Measurements from ENCODE around the gene DDB1. TPM values are rescaled to one million over a fixed set of nuclear protein-coding genes. Genes with fewer than 3 reads are reported as not detected.
A peak's percentile ranks its signal among the peaks of the same experiment; 100 is the strongest.

Gene DDB1
- total RNA-seq, 3 donors from 2014 or later, result 131 to 150 (median 145) TPM

DNA sequence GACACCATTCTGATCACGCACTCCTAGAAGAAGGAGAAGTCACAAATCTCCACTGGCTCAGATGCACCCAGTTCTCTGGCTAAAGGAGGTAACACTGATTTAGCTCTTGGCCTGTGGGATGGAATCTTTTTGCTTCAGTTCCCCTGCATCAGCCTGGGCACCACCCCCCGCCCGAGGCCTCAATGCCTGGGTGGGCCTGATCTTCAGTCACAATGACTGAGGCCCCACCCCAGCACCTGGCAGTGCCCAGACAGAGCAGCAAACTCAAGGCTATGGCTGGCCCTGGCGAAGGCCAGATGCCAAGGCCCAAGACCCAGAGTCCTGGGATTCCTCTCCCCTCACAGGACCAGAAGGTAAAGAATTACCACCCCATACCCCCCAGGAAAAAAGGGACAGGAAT lies 23.8 kb upstream of the DDB1 start:
- Histone ChIP-seq H3K27ac (no peak overlapping the region), H3K9me3 (no peaks in the 10 kb centered on the region), H3K4me3 (no peak overlapping the region), H3K27me3 (no peaks in the 10 kb centered on the region), H3K4me1 (no peaks in the 10 kb centered on the region), H3K36me3 (no peaks in the 10 kb centered on the region)
- intact Hi-C loops (cut with DNase I; ENCODE audit: low total_unique reads), result no loop called here
- no peak for DNase-seq (ENCODE audit: low spot score in 2 of 2)
- TF ChIP-seq, protein P1, sequence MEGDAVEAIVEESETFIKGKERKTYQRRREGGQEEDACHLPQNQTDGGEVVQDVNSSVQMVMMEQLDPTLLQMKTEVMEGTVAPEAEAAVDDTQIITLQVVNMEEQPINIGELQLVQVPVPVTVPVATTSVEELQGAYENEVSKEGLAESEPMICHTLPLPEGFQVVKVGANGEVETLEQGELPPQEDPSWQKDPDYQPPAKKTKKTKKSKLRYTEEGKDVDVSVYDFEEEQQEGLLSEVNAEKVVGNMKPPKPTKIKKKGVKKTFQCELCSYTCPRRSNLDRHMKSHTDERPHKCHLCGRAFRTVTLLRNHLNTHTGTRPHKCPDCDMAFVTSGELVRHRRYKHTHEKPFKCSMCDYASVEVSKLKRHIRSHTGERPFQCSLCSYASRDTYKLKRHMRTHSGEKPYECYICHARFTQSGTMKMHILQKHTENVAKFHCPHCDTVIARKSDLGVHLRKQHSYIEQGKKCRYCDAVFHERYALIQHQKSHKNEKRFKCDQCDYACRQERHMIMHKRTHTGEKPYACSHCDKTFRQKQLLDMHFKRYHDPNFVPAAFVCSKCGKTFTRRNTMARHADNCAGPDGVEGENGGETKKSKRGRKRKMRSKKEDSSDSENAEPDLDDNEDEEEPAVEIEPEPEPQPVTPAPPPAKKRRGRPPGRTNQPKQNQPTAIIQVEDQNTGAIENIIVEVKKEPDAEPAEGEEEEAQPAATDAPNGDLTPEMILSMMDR (IDR thresholded peaks at IDR 0.05), result no peak
- TF ChIP-seq POLR2AphosphoS5 (IDR thresholded peaks at IDR 0.05) (no peak), POLR2A (IDR thresholded peaks at IDR 0.05) (no peak)

DNA sequence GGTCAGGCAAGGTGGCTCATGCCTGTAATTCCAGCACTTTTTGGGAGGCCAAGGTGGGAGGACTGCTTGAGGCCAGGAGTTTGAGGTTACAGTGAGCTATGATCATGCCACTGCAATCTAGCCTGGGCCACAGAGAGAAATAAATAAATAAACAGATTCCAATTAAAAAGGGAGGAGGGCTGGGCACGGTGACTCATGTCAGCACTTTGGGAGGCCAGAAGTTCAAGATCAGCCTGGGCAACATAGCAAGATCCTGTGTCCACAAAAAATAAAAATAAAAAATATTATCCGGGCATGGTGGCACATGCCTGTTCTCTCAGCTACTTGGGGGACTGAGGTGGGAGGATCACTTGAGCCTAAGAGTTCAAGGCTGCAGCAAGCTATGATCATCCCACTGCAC lies 21.3 kb upstream of the DDB1 start:
- intact Hi-C loops (cut with DNase I; ENCODE audit: low total_unique reads), result no loop called here
- Histone ChIP-seq H3K27me3 (no peaks in the 10 kb centered on the region), H3K4me3 (no peak overlapping the region), H3K4me1 (no peaks in the 10 kb centered on the region), H3K9me3 (no peaks in the 10 kb centered on the region), H3K27ac (no peak overlapping the region), H3K36me3 (no peaks in the 10 kb centered on the region)
- TF ChIP-seq POLR2A (IDR thresholded peaks at IDR 0.05) (no peak), POLR2AphosphoS5 (IDR thresholded peaks at IDR 0.05) (no peak)
- TF ChIP-seq, protein P1 (IDR thresholded peaks at IDR 0.05), result no peak
- DNase-seq (ENCODE audit: low spot score in 2 of 2), result no peak

DNA sequence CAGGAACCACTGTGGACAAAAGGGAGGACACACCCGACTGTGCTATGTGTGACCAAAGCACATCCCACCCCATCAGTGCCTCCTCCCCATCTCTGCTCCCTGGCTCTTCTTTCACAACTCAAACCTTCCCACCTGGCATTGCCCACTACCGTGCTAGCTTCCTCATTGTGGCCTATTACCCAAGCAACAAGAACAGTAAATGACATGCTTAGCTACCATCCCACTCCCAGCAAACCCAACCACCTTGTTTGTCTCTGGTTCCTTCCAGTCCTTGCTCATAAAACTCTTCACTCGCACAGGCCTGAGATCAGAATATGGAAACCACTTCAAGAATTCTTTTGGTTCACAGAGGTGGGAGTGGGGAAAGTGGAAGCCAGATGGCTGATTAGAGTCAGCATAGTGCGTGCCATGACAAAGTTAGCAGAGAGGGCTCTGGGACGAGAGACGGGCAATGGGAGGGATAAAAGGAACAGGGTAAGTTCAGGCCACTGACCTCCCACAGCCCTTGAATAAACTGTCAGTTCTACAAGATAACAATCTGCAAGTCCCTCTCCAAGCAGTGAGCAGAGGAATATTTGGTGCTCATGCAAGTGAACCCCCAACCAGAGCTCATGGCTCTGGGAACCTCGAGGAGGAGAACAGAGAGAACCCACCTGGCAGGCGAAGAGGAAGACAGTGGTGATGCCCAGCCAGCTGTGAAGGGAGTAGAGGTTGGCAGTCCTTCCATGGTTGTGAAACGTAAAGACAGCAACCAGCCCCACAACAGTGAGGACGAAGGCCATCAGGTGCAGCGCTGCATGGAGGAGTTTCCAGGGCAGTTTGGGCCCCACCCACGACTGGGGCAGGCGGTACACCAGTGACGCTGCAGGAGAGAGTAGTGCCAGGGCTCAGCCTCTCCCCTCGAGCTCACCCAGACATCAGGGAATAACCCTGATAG lies 20.5 kb upstream of the DDB1 start:
- Histone ChIP-seq H3K4me3 (no peak overlapping the region), H3K4me1 (no peaks in the 10 kb centered on the region), H3K27ac (no peak overlapping the region), H3K36me3 (no peaks in the 10 kb centered on the region), H3K27me3 (no peaks in the 10 kb centered on the region), H3K9me3 (no peaks in the 10 kb centered on the region)
- DNase-seq (ENCODE audit: low spot score in 2 of 2), result no peak
- intact Hi-C loops (cut with DNase I; ENCODE audit: low total_unique reads), result no loop called here
- TF ChIP-seq, protein P1 (IDR thresholded peaks at IDR 0.05), result no peak
- TF ChIP-seq POLR2A (IDR thresholded peaks at IDR 0.05), result no peak
- TF ChIP-seq POLR2AphosphoS5 (IDR thresholded peaks at IDR 0.05), result no peak

DNA sequence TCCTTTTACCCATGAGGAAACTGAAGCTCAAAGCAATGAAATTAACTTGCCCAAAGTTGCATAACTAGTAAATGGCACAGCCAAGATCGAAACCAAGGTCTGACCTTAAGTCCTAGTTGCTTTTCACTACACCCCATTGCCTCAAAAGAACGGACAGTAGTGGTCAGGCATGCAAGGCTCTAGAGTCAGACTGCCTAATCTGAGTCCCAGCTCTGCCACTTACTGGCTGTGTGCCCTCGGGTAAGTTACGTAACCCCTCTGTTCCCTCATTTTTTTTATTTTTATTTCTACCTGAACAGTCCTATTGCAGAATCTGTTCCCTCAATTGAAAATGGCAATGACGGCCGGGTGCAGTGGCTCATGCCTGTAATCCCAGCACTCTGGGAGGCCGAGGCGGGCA lies 19.1 kb upstream of the DDB1 start:
- no peaks in the 10 kb centered on the region for H3K9me3 ChIP-seq

DNA sequence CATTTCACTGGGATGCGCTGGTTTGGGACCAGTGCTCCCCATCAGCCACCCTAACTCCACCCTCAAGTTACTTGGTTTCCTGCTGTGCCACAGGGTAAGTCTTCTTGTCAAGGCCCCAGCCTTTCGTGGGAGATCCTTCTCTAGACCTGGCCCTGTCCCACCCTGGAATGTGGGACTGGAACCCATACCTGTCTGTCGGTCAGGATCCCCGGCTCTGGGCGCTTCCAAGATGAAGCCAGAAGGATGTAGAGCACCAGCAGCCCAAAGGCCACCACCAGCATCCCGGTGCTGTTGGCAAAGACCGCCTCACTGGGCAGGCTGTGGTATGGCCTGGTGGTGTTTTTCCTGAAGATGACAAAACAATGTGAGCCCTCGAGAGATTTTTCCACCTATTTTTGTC lies 17.9 kb upstream of the DDB1 start:
- DNase-seq (ENCODE audit: low spot score in 2 of 2), result no peak
- intact Hi-C loops (cut with DNase I; ENCODE audit: low total_unique reads), result no loop called here
- no peak overlapping the region for H3K4me3 ChIP-seq

More for the DNA sequence above, 19.1 kb upstream of the DDB1 start:
- no peaks in the 10 kb centered on the region for H3K27me3 ChIP-seq
- DNase-seq (ENCODE audit: low spot score in 2 of 2), result no peak
- intact Hi-C loops (cut with DNase I; ENCODE audit: low total_unique reads), result no loop called here
- H3K4me1 ChIP-seq, result no peaks in the 10 kb centered on the region
- TF ChIP-seq POLR2AphosphoS5 (IDR thresholded peaks at IDR 0.05) (no peak), POLR2A (IDR thresholded peaks at IDR 0.05) (no peak)
- TF ChIP-seq, protein P1 (IDR thresholded peaks at IDR 0.05), result no peak
- H3K36me3 ChIP-seq, result no peaks in the 10 kb centered on the region
- H3K27ac ChIP-seq, result no peak overlapping the region
- H3K4me3 ChIP-seq, result no peak overlapping the region

More for the DNA sequence above, 17.9 kb upstream of the DDB1 start:
- Histone ChIP-seq H3K36me3 (no peaks in the 10 kb centered on the region), H3K27me3 (no peaks in the 10 kb centered on the region), H3K9me3 (no peaks in the 10 kb centered on the region), H3K4me1 (no peaks in the 10 kb centered on the region), H3K27ac (peak overlapping the region in 1 of 2 donors; percentile 19)
- TF ChIP-seq POLR2AphosphoS5 (IDR thresholded peaks at IDR 0.05), result no peak
- TF ChIP-seq, protein P1 (IDR thresholded peaks at IDR 0.05), result no peak
- no peak for TF ChIP-seq POLR2A (IDR thresholded peaks at IDR 0.05)

Measured in breast epithelium (tissue), 4 donors.